CD14-positive monocyte (primary cell): ENCODE data around the gene NUP88. TPM values are rescaled to one million over a fixed set of nuclear protein-coding genes. Genes with fewer than 3 reads are reported as not detected.
A peak's percentile ranks its signal among the peaks of the same experiment; 100 is the strongest.

Experiments
- DNase-seq, 3 donors: peaks; one replicate each; pipeline ENCODE4 v3.0.0-alpha.2; 2011 to 2022
- H2AFZ ChIP-seq: 2 replicates; pipeline ENCODE4 v1.6.0; 2012; ENCODE audit warnings: mild to moderate bottlenecking, low read depth, low read length, inconsistent platforms; ENCODE audit not compliant: insufficient read depth, poor library complexity, severe bottlenecking
- H3K27ac ChIP-seq, 2 donors: 1 replicate in 1 of 2; 2 replicates in 1 of 2; pipeline ENCODE4 v1.5.1; 2012 to 2013; ENCODE audit warnings: low read length in 2 of 2, control low read depth in 1 of 2, inconsistent platforms in 1 of 2, low read depth in 1 of 2, mild to moderate bottlenecking in 1 of 2
- H3K27me3 ChIP-seq, 2 donors: one replicate each; pipeline versions ENCODE4 v1.6.0 to v1.6.1; 2011 to 2013; ENCODE audit warnings: low read length in 2 of 2; ENCODE audit not compliant: control insufficient read depth in 2 of 2, insufficient read depth in 2 of 2
- H3K36me3 ChIP-seq, 2 donors: replicated peaks in 1 of 2; 1 replicate in 1 of 2; 2 replicates in 1 of 2; pipeline versions ENCODE4 v1.5.1 to v1.6.1; 2012 to 2013; ENCODE audit warnings: low read length in 2 of 2, control low read depth in 1 of 2, inconsistent platforms in 1 of 2, mild to moderate bottlenecking in 1 of 2; ENCODE audit not compliant: insufficient read depth in 2 of 2, control insufficient read depth in 1 of 2
- H3K4me1 ChIP-seq, 2 donors: 1 replicate in 1 of 2; 2 replicates in 1 of 2; pipeline versions ENCODE4 v1.5.1 to v1.6.1; 2012 to 2013; ENCODE audit warnings: low read length in 2 of 2, control low read depth in 1 of 2, inconsistent platforms in 1 of 2, mild to moderate bottlenecking in 1 of 2, moderate library complexity in 1 of 2; ENCODE audit not compliant: insufficient read depth in 2 of 2, control insufficient read depth in 1 of 2
- H3K4me2 ChIP-seq: replicated peaks from 2 replicates; pipeline ENCODE3; 2012; ENCODE audit warnings: low read length, moderate library complexity, mild to moderate bottlenecking; ENCODE audit not compliant: poor library complexity, severe bottlenecking; ENCODE audit errors: extremely low read depth
- H3K4me3 ChIP-seq, 3 experiments: fragments of 200-600 bp in 1 of 3; sonication (generic) in 1 of 3; replicated peaks in 1 of 3; 1 replicate in 2 of 3; 2 replicates in 1 of 3; pipeline ENCODE4 v1.5.1; 2011 to 2013; ENCODE audit warnings: low read length in 3 of 3, mild to moderate bottlenecking in 3 of 3, control low read depth in 2 of 3, low read depth in 2 of 3, inconsistent platforms in 1 of 3, moderate library complexity in 1 of 3
- H3K79me2 ChIP-seq: 2 replicates; pipeline ENCODE4 v1.6.0; 2012; ENCODE audit warnings: mild to moderate bottlenecking, control low read depth, inconsistent platforms, low read length, moderate library complexity; ENCODE audit not compliant: insufficient read depth
- H3K9ac ChIP-seq: 2 replicates; pipeline ENCODE4 v1.6.0; 2017; ENCODE audit warnings: low read length, mild to moderate bottlenecking; ENCODE audit not compliant: insufficient read depth, poor library complexity, severe bottlenecking
- H3K9me3 ChIP-seq, 2 donors: replicated peaks in 1 of 2; 1 replicate in 1 of 2; 2 replicates in 1 of 2; pipeline versions ENCODE4 v1.5.1 to v1.6.1; 2012 to 2013; ENCODE audit warnings: low read length in 2 of 2, control low read depth in 1 of 2; ENCODE audit not compliant: control insufficient read depth in 1 of 2, insufficient read depth in 1 of 2
- H4K20me1 ChIP-seq: 2 replicates; pipeline ENCODE4 v1.6.0; 2012; ENCODE audit warnings: mild to moderate bottlenecking, low read length, control low read depth, moderate library complexity; ENCODE audit not compliant: insufficient read depth
- H3K27ac Mint-ChIP-seq, 7 donors: one replicate each; pipeline ENCODE4 v1.8.0; 2020; ENCODE audit warnings: mild to moderate bottlenecking in 7 of 7, mixed read lengths in 7 of 7, moderate library complexity in 6 of 7, inconsistent platforms in 2 of 7
- H3K27me3 Mint-ChIP-seq, 3 donors: one replicate each; pipeline ENCODE4 v1.8.0; 2021 to 2022; ENCODE audit warnings: low read depth in 3 of 3, mild to moderate bottlenecking in 3 of 3, mixed read lengths in 3 of 3, moderate library complexity in 3 of 3, inconsistent platforms in 1 of 3
- H3K36me3 Mint-ChIP-seq, 2 donors: one replicate each; pipeline ENCODE4 v1.8.0; 2020; ENCODE audit warnings: mixed read lengths in 2 of 2, inconsistent platforms in 1 of 2, mild to moderate bottlenecking in 1 of 2
- H3K4me1 Mint-ChIP-seq: one replicate; pipeline ENCODE4 v1.8.0; 2020; ENCODE audit warnings: mild to moderate bottlenecking, mixed read lengths
- H3K4me3 Mint-ChIP-seq, 2 donors: one replicate each; pipeline ENCODE4 v1.8.0; 2020; ENCODE audit warnings: mild to moderate bottlenecking in 2 of 2, mixed read lengths in 2 of 2, moderate library complexity in 1 of 2
- H3K9me3 Mint-ChIP-seq, 7 donors: one replicate each; pipeline ENCODE4 v1.8.0; 2020 to 2022; ENCODE audit warnings: mixed read lengths in 7 of 7, mild to moderate bottlenecking in 6 of 7, moderate library complexity in 6 of 7, inconsistent platforms in 2 of 7
- WGBS: methylation state at CpG from one replicate; pipeline ENCODE4 v1.1.5; 2013; ENCODE audit warnings: missing lambda C conversion rate; ENCODE audit not compliant: insufficient coverage; 5-methylcytosine and 5-hydroxymethylcytosine counted together
- intact Hi-C, 2 donors: fragments of 100-400 bp; cut with micrococcal nuclease; formaldehyde crosslinking; loops; one replicate each; pipeline versions ENCODE4 v1.15.0 to v1.15.1; 2023
- polyA plus RNA-seq, 3 donors: library from polyadenylated mRNA; depleted of rRNA in 1 of 3; unstranded in 2 of 3; stranded (reverse) in 1 of 3; fragments of 300-500 nt in 2 of 3; fragments of >200 nt in 1 of 3; fragmentation: Illumina TruSeq in 2 of 3; gene quantifications; 1 replicate in 2 of 3; 2 replicates in 1 of 3; pipeline ENCODE4 v1.2.3, GENCODE V29; 2012 to 2021
- TF ChIP-seq, protein P1 (sequence below): fragments of 200-600 bp; IDR thresholded peaks from one replicate; pipeline ENCODE4 v1.8.0; 2022; ENCODE audit warnings: antibody characterized with exemption, mild to moderate bottlenecking

Gene NUP88
- polyA plus RNA-seq, 3 donors: 23.1 to 45.7 (median 36.1) TPM

DNA sequence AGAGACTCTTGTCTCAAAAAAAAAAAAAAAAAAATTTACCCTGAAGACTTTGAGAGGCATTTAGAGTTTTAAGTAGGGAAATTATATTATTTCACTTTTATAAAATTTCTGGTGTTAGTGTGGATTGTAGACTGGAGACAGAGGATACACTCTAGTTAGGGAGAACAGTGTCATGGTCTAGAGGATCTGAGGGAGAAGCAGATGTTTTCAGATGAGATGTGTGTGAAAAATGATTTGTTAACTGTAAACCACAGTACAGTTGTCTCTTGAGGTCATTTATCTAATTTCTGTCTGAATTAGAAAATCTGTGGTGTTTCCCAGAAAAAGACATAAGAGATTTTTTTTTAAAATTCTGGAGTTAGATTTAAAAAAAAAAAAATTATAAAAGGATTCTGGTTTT lies 54.8 kb downstream of the NUP88 start:
- Histone ChIP-seq H3K9me3 (no peaks in the 10 kb centered on the region), H3K4me2 (no peak overlapping the region), H4K20me1 (no peaks in the 10 kb centered on the region), H3K9ac (no peak overlapping the region), H3K4me1 (no peaks in the 10 kb centered on the region), H3K27ac (no peak overlapping the region), H3K27me3 (no peaks in the 10 kb centered on the region), H2AFZ (no peak overlapping the region), H3K4me3 (no peak overlapping the region), H3K79me2 (no peaks in the 10 kb centered on the region), H3K36me3 (peaks cover 77 to 95% of the 10 kb centered on the region in 2 donors)
- peak overlapping the region in 1 of 7 donors; percentile 24 for H3K27ac Mint-ChIP-seq
- no peaks in the 10 kb centered on the region for H3K4me1 Mint-ChIP-seq
- peaks cover 64 to 94% of the 10 kb centered on the region in 2 donors for H3K36me3 Mint-ChIP-seq
- no peaks in the 10 kb centered on the region for H3K9me3 Mint-ChIP-seq
- intact Hi-C loops: no loop called here
- no peak for DNase-seq
- TF ChIP-seq, protein P1, sequence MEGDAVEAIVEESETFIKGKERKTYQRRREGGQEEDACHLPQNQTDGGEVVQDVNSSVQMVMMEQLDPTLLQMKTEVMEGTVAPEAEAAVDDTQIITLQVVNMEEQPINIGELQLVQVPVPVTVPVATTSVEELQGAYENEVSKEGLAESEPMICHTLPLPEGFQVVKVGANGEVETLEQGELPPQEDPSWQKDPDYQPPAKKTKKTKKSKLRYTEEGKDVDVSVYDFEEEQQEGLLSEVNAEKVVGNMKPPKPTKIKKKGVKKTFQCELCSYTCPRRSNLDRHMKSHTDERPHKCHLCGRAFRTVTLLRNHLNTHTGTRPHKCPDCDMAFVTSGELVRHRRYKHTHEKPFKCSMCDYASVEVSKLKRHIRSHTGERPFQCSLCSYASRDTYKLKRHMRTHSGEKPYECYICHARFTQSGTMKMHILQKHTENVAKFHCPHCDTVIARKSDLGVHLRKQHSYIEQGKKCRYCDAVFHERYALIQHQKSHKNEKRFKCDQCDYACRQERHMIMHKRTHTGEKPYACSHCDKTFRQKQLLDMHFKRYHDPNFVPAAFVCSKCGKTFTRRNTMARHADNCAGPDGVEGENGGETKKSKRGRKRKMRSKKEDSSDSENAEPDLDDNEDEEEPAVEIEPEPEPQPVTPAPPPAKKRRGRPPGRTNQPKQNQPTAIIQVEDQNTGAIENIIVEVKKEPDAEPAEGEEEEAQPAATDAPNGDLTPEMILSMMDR: no peak
- peaks cover 0 to 1% (median 0%) of the 10 kb centered on the region in 3 donors for H3K27me3 Mint-ChIP-seq
- no peak overlapping the region for H3K4me3 Mint-ChIP-seq

DNA sequence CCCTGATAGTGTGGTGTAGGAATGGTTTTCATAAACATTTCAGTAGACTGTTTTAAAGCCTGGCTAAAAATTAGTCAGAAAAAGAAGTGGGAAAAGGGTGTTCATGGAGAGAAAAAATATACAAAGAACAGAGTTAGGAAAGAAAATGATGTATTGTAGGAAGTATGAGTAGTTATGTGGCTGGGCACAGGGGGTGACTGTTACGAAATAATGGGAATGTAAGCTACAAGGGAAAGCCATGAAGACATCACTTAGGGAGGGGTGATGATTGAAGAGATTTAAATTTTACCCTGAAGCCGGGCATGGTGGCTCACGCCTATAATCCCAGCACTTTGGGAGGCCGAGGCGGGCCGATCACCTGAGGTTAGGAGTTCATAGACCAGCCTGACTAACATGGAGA lies 55.3 kb downstream of the NUP88 start:
- 86% methylated on average over 1 of the region's 6 CpGs for WGBS
- Mint-ChIP-seq H3K27ac (peak overlapping the region in 1 of 7 donors; percentile 10), H3K9me3 (no peaks in the 10 kb centered on the region), H3K4me1 (no peaks in the 10 kb centered on the region), H3K4me3 (no peak overlapping the region), H3K36me3 (peaks cover 65 to 94% of the 10 kb centered on the region in 2 donors), H3K27me3 (peaks cover 0 to 1% (median 0%) of the 10 kb centered on the region in 3 donors)
- Histone ChIP-seq H3K79me2 (no peaks in the 10 kb centered on the region), H3K9me3 (no peaks in the 10 kb centered on the region), H2AFZ (no peak overlapping the region), H3K27me3 (no peaks in the 10 kb centered on the region), H3K4me2 (no peak overlapping the region), H4K20me1 (no peaks in the 10 kb centered on the region), H3K36me3 (peaks cover 79 to 95% of the 10 kb centered on the region in 2 donors), H3K4me1 (no peaks in the 10 kb centered on the region), H3K9ac (no peak overlapping the region), H3K27ac (no peak overlapping the region), H3K4me3 (no peak overlapping the region)
- no peak for DNase-seq
- intact Hi-C loops: no loop called here
- TF ChIP-seq, protein P1: no peak
